Fibroblast of peridontal ligament (primary cell): Measurements from ENCODE around the gene CHRNA7.

ENCODE experiments used
- DNase-seq: peaks from one replicate; pipeline ENCODE4 v3.0.0-alpha.2; 2010; ENCODE audit errors: extremely low read depth

Gene CHRNA7

GRCh38 chr15:32089851-32090359, 59.6 kb downstream of the CHRNA7 start:
- no peak for DNase-seq

- DNase-seq = no peak
These were observed 61.4 kb downstream of the CHRNA7 start for GRCh38 chr15:32091505-32092380.

- no peak for DNase-seq
These were observed 65.9 kb downstream of the CHRNA7 start for GRCh38 chr15:32096213-32096612.

GRCh38 chr15:32096916-32097617, 66.8 kb downstream of the CHRNA7 start:
- DNase-seq = no peak

GRCh38 chr15:32098033-32098432, 67.7 kb downstream of the CHRNA7 start:
- no peak for DNase-seq

- DNase-seq = no peak
These were observed 68.9 kb downstream of the CHRNA7 start for GRCh38 chr15:32099097-32099785.

GRCh38 chr15:32099956-32100684, 69.8 kb downstream of the CHRNA7 start:
- no peak for DNase-seq

GRCh38 chr15:32104061-32104995, 74.0 kb downstream of the CHRNA7 start:
- no peak for DNase-seq

- no peak for DNase-seq
These were observed 75.2 kb downstream of the CHRNA7 start for GRCh38 chr15:32105258-32106241.

GRCh38 chr15:32106401-32107381, 76.4 kb downstream of the CHRNA7 start:
- no peak for DNase-seq

- no peak for DNase-seq
These were observed 77.3 kb downstream of the CHRNA7 start for GRCh38 chr15:32107477-32108080.

- DNase-seq = no peak
These were observed 78.3 kb downstream of the CHRNA7 start for GRCh38 chr15:32108661-32109060.

GRCh38 chr15:32112101-32112500, 81.8 kb downstream of the CHRNA7 start:
- DNase-seq = no peak

GRCh38 chr15:32113224-32113623, 82.9 kb downstream of the CHRNA7 start:
- DNase-seq = no peak

- no peak for DNase-seq
These were observed 86.8 kb downstream of the CHRNA7 start for GRCh38 chr15:32117122-32117521.

- DNase-seq = no peak
These were observed 89.0 kb downstream of the CHRNA7 start for GRCh38 chr15:32119286-32119685.

GRCh38 chr15:32119694-32120330, 89.5 kb downstream of the CHRNA7 start:
- DNase-seq = no peak
